ENCODE results near the gene PNPLA6.

Gene PNPLA6

DNA sequence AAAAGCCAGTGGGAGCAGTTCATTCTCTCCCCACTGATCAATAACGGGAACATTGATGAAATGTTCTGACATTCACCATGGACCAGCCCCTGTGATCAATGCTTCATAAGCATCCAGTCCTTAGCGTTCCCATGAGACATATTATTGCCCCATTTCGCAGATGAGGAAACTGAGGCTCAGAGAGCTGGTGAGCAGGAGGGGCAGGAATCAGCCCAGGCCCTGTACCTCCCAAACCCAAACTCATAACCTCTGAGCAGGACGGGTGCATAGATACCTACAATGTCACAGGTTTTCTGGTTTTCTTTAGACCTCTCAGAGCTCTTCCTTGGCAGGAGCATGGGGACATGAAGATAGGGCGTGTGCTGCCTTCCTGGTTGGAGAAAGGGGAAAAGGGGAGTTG is 11.0 kb upstream of the PNPLA6 start:
- TF ChIP-seq, protein P1, sequence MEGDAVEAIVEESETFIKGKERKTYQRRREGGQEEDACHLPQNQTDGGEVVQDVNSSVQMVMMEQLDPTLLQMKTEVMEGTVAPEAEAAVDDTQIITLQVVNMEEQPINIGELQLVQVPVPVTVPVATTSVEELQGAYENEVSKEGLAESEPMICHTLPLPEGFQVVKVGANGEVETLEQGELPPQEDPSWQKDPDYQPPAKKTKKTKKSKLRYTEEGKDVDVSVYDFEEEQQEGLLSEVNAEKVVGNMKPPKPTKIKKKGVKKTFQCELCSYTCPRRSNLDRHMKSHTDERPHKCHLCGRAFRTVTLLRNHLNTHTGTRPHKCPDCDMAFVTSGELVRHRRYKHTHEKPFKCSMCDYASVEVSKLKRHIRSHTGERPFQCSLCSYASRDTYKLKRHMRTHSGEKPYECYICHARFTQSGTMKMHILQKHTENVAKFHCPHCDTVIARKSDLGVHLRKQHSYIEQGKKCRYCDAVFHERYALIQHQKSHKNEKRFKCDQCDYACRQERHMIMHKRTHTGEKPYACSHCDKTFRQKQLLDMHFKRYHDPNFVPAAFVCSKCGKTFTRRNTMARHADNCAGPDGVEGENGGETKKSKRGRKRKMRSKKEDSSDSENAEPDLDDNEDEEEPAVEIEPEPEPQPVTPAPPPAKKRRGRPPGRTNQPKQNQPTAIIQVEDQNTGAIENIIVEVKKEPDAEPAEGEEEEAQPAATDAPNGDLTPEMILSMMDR (IDR thresholded peaks at IDR 0.05), result no peak

DNA sequence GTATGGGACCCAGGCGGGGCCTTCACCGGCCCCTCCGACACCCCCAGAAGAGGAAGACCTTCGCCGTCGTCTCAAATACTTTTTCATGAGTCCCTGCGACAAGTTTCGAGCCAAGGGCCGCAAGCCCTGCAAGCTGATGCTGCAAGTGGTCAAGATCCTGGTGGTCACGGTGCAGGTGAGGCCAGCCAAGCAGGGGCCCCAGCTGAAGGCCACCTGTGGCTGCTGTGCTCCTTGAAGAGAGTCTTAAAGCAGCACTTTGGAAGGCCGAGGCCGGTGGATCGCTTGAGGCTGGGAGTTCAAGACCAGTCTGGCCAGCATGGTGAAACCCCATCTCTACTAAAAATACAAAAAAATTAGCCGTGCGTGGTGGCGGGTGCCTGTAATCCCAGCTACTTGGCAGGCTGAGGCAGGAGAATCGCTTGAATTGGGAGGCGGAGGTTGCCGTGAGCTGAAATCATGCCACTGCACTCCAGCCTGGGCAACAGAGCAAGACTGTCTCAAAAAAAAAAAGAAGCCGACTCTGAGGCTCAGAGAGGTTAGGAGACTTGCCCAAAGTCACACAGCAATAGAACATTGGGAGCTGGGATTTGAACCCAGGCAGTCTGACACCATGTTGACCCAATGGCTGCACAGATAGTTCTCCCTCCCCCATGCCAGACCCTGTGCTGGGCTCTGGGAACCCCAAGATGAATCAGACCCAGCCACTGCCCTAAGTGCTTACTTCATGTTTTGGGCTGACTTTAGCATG is 10.4 kb upstream of the PNPLA6 start:
- TF ChIP-seq, protein P1 (IDR thresholded peaks at IDR 0.05), result no peak

DNA sequence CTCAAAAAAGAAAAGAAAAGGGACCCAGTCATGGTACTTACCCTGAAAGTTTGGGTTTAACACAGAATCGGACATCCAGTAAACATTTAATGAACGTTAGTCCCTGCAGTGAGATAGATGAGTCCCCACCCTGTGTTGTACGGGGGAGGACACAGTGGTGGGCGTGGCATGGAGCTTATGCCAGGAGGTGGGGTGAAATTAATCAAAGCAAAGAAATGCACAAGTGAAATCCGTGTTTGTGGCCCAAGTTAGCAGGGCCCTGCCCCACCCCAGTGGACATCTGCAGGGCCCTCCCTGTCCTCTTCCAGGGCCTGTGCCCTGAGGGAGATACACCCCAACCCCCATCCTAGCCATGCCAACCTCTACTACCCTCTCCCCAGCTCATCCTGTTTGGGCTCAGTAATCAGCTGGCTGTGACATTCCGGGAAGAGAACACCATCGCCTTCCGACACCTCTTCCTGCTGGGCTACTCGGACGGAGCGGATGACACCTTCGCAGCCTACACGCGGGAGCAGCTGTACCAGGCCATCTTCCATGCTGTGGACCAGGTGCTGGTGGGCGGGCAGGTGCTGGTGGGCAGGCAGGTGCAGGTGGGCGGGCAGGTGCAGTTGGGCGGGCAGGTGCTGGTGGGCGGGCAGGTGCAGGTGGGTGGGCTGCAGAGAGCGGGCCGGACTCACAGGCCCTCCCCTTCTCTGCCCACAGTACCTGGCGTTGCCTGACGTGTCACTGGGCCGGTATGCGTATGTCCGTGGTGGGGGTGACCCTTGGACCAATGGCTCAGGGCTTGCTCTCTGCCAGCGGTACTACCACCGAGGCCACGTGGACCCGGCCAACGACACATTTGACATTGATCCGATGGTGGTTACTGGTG is 9.2 kb upstream of the PNPLA6 start:
- TF ChIP-seq, protein P1 (IDR thresholded peaks at IDR 0.05), result no peak

DNA sequence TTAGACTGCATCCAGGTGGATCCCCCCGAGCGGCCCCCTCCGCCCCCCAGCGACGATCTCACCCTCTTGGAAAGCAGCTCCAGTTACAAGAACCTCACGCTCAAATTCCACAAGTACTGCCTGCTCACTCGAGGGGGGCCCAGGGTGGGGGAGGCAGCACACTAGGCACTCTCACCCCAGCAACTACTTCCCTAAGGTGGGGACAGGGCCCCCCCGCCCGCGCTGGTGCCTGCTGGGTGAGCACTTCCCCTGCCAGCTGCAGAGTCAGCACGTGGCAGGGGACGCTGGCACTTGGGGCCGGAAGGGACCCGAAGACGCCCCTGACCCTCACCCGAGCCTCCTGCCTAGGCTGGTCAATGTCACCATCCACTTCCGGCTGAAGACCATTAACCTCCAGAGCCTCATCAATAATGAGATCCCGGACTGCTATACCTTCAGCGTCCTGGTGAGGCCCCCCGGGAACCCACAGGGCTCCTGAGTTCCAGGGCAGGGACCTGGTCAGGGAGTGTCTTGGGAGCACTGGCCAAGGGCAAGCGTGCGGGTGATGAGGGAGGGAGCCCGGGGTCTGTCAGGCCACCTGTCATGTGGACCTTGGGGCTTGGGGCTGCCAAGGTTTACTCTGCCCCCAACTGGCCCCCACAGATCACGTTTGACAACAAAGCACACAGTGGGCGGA is 7.9 kb upstream of the PNPLA6 start:
- TF ChIP-seq, protein P1 (IDR thresholded peaks at IDR 0.05), result no peak

DNA sequence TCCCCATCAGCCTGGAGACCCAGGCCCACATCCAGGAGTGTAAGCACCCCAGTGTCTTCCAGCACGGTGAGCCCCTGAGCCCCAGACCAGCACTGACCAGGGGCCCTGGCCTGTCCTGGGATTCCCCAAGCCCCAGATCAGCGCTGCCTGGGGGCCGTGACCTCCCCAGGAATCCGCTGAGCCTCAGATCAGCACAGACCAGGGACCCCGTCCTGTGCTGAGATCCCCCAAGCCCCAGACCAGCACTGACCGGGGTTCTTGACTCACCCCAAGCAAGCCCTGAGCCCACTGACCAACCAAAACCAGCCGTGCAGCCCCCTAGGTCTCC is 7.4 kb upstream of the PNPLA6 start:
- TF ChIP-seq, protein P1 (IDR thresholded peaks at IDR 0.05), result no peak

DNA sequence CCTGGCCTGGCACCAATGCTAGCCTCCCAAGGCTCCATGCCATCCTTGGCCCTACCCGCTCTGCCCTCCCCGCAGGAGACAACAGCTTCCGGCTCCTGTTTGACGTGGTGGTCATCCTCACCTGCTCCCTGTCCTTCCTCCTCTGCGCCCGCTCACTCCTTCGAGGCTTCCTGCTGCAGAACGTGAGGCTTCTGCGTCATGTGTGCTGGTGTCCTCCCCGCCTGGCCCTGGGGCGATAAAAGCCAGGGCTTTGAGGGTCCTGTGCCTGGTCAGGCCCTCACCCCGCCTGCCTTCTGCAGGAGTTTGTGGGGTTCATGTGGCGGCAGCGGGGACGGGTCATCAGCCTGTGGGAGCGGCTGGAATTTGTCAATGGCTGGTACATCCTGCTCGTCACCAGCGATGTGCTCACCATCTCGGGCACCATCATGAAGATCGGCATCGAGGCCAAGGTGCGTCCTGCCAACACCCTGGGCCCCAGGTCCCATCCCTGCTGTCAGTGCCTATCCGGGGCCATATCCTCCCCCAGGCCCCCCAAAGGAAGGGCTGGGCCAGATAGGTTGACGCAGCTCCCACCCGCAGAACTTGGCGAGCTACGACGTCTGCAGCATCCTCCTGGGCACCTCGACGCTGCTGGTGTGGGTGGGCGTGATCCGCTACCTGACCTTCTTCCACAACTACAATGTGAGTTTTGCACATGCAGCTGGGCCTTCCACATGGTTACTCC is 6.8 kb upstream of the PNPLA6 start:
- TF ChIP-seq, protein P1 (IDR thresholded peaks at IDR 0.05), result no peak

DNA sequence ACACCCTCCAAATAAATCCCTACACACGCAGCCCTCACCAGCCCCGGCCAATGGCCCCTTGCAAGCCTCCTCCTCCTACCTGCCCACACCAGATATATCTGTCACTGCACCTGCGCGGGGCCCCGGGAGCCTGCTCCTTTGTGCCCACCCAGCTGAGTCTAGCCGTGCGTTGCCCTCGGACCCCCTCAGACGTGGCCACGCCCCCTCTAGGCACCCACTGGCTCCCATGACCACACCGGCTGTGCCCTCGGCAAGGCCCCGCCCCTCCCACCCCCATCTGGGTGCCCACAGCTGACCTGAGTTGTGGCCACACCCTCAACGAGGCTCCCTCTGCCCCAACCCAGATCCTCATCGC is 6.3 kb upstream of the PNPLA6 start:
- TF ChIP-seq, protein P1 (IDR thresholded peaks at IDR 0.05), result no peak

Measured in LNCAP (cell line).